ENCODE measurements around the gene STX10. TPM values are rescaled to one million over a fixed set of nuclear protein-coding genes. Genes with fewer than 3 reads are reported as not detected.
A peak's percentile ranks its signal among the peaks of the same experiment; 100 is the strongest.

STX10 gene
- total and polyA plus RNA-seq, 9 of the 15 experiments (the other 6 are each of a cell fraction or from before 2014, with no cell fraction given), result 0.51 to 66.3 (median 31.0) TPM

GRCh38 chr19:13102666-13103580 is 47.3 kb downstream of the STX10 start, which contains the start of gene LYL1 (continued):
- TF ChIP-seq, protein P1, sequence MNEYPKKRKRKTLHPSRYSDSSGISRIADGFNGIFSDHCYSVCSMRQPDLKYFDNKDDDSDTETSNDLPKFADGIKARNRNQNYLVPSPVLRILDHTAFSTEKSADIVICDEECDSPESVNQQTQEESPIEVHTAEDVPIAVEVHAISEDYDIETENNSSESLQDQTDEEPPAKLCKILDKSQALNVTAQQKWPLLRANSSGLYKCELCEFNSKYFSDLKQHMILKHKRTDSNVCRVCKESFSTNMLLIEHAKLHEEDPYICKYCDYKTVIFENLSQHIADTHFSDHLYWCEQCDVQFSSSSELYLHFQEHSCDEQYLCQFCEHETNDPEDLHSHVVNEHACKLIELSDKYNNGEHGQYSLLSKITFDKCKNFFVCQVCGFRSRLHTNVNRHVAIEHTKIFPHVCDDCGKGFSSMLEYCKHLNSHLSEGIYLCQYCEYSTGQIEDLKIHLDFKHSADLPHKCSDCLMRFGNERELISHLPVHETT (CRISPR knock-in tag; conservative IDR thresholded peaks at IDR 0.05 in 1 of 2, IDR thresholded peaks at IDR 0.05 in 1 of 2), result peak in 1 of 2 experiments; percentile 98; a peak in 2 of 4 replicates
- TF ChIP-seq MGA (IDR thresholded peaks at IDR 0.05) (peak; percentile 41), ILF3 (IDR thresholded peaks at IDR 0.05; ENCODE audit: borderline replicate concordance) (peak; percentile 97), MAFF (IDR thresholded peaks at IDR 0.05; ENCODE audit: low read length) (no peak), ZNF696 (CRISPR knock-in tag; conservative IDR thresholded peaks at IDR 0.05) (no peak), SRSF3 (IDR thresholded peaks at IDR 0.05; ENCODE audit: insufficient read depth, low read length) (no peak), TAF15 (IDR thresholded peaks at IDR 0.05; ENCODE audit: low read depth, low read length) (no peak), ADNP (tag; IDR thresholded peaks at IDR 0.05) (no peak), ZNF277 (CRISPR knock-in tag; IDR thresholded peaks at IDR 0.05; ENCODE audit: borderline replicate concordance) (no peak), BHLHE40 (IDR thresholded peaks at IDR 0.05; ENCODE audit: low read length) (peak; percentile 82), MEF2D (tag; conservative IDR thresholded peaks at IDR 0.05; ENCODE audit: low read depth) (peak; percentile 69), ZNF445 (CRISPR knock-in tag; IDR thresholded peaks at IDR 0.05; ENCODE audit: low read depth) (no peak)

Data from K562 (cell line).